Osteocyte (in vitro differentiated cells): ENCODE data around the gene RILP. TPM values are rescaled to one million over a fixed set of nuclear protein-coding genes. Genes with fewer than 3 reads are reported as not detected.
A peak's percentile ranks its signal among the peaks of the same experiment; 100 is the strongest.
"Not testable (repeated sequence)": the region's sequence is repeated elsewhere in the genome, so short reads cannot be mapped to it uniquely, and the experiment has no call there.

ENCODE experiments used
- DNase-seq: peaks from one replicate; pipeline ENCODE4 v3.0.0; 2021; ENCODE audit warnings: mixed read lengths; ENCODE audit not compliant: unreplicated experiment; ENCODE audit errors: extremely low spot score
- H3K27ac Mint-ChIP-seq: one replicate; pipeline ENCODE4 v1.8.0; 2021; ENCODE audit warnings: mild to moderate bottlenecking, mixed read lengths; ENCODE audit not compliant: unreplicated experiment
- H3K27me3 Mint-ChIP-seq: one replicate; pipeline ENCODE4 v1.8.0; 2021; ENCODE audit warnings: mixed read lengths; ENCODE audit not compliant: unreplicated experiment
- H3K36me3 Mint-ChIP-seq: one replicate; pipeline ENCODE4 v1.8.0; 2021; ENCODE audit warnings: mixed read lengths; ENCODE audit not compliant: unreplicated experiment
- H3K4me1 Mint-ChIP-seq: one replicate; pipeline ENCODE4 v1.8.0; 2021; ENCODE audit warnings: mixed read lengths; ENCODE audit not compliant: unreplicated experiment
- H3K4me3 Mint-ChIP-seq: one replicate; pipeline ENCODE4 v1.8.0; 2021; ENCODE audit warnings: mild to moderate bottlenecking, moderate library complexity, mixed read lengths; ENCODE audit not compliant: unreplicated experiment
- H3K9me3 Mint-ChIP-seq: one replicate; pipeline ENCODE4 v1.8.0; 2021; ENCODE audit warnings: mixed read lengths; ENCODE audit not compliant: unreplicated experiment
- long read RNA-seq: library from polyadenylated mRNA; unstranded; transcript quantifications from one replicate; pipeline ENCODE4 v2.0.0, GENCODE V29; 2021
- total RNA-seq: library from RNA; stranded (reverse); gene quantifications from 2 replicates; pipeline ENCODE4 v1.2.1, GENCODE V29; 2021
- TF ChIP-seq, protein P1 (sequence below): fragments of 200-600 bp; sonication (generic); IDR thresholded peaks from 2 replicates; pipeline ENCODE4 v1.5.0; 2021; ENCODE audit warnings: antibody characterized with exemption, mild to moderate bottlenecking, moderate library complexity

The RILP gene, protein sequence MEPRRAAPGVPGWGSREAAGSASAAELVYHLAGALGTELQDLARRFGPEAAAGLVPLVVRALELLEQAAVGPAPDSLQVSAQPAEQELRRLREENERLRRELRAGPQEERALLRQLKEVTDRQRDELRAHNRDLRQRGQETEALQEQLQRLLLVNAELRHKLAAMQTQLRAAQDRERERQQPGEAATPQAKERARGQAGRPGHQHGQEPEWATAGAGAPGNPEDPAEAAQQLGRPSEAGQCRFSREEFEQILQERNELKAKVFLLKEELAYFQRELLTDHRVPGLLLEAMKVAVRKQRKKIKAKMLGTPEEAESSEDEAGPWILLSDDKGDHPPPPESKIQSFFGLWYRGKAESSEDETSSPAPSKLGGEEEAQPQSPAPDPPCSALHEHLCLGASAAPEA
- total RNA-seq, result 1.2 and 2.6 TPM in 2 replicates
- long read RNA-seq, result 0 reads

DNA sequence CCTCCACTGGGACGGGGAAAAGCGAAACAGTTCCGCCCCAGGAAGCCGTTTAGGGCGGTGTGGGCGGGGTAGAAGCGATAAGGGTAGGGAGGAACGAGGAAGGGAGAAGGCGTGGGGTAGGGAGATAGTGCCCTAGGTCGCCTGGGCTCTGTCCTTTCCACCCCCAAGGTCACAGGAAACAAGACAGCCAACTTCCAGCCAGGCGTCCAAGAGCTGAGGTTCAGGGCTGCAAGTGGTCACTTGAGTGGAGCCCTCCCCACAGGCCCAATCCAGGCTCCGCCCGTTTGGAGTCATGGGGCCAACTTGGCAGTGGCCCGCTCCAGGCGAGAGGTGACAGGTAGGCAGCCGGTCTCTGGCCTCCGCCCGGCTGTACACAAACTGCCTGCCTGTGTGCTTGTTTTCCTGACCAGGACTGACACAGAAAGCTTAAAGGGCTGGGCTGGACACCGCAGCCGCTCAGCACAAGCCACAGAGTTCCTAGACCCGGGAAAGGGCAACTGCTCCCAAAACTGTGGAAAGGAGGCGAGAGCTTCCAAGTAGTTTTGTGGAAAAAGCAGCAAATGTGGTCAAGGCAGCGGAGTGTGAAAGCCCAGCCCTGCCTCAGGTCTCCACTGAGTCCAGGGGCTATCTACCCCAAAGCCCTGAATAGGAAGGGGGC is at the start of gene RILP:
Gene RILP (minus strand): TSS at position 23 of the 658 bp plus-strand sequence. CDS start 62 bp downstream, outside the sequence.
- DNase-seq, result no peak
- no peaks in the 10 kb centered on the region for H3K9me3 Mint-ChIP-seq
- peak within 1 kb of the TSS; percentile 63 for H3K4me3 Mint-ChIP-seq
- H3K27ac Mint-ChIP-seq, result peak within 1 kb of the TSS; percentile 57
- TF ChIP-seq, protein P1, sequence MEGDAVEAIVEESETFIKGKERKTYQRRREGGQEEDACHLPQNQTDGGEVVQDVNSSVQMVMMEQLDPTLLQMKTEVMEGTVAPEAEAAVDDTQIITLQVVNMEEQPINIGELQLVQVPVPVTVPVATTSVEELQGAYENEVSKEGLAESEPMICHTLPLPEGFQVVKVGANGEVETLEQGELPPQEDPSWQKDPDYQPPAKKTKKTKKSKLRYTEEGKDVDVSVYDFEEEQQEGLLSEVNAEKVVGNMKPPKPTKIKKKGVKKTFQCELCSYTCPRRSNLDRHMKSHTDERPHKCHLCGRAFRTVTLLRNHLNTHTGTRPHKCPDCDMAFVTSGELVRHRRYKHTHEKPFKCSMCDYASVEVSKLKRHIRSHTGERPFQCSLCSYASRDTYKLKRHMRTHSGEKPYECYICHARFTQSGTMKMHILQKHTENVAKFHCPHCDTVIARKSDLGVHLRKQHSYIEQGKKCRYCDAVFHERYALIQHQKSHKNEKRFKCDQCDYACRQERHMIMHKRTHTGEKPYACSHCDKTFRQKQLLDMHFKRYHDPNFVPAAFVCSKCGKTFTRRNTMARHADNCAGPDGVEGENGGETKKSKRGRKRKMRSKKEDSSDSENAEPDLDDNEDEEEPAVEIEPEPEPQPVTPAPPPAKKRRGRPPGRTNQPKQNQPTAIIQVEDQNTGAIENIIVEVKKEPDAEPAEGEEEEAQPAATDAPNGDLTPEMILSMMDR, result no peak
- H3K4me1 Mint-ChIP-seq, result peaks cover 9% of the 10 kb centered on the region
- no peaks in the 10 kb centered on the region for H3K27me3 Mint-ChIP-seq
- peaks cover 24% of the 10 kb centered on the region for H3K36me3 Mint-ChIP-seq

DNA sequence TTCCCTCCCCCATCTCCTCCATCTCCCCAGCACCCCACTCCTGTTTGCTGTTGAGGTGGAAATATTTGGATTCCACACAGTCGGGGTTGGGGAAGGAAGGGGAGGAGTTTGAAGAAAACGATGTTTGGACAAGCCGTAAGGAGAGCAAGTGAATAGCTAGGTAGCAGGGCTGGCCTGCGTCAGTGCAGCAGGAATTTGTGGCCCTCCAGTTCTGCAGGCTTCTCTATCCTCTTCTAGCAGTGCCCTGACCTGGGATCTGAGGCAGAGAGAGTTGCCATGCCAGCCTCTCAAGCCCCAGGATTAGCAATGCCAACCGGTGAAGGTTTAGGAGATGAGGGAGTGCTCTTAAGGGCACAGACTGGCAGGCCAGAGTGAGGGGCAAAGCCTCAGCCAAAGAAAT is 48.0 kb upstream of the RILP start:
- H3K9me3 Mint-ChIP-seq, result no peaks in the 10 kb centered on the region
- no peak overlapping the region for H3K4me3 Mint-ChIP-seq
- H3K4me1 Mint-ChIP-seq, result no peaks in the 10 kb centered on the region
- no peak overlapping the region for H3K27ac Mint-ChIP-seq
- TF ChIP-seq, protein P1, result no peak
- H3K36me3 Mint-ChIP-seq, result no peaks in the 10 kb centered on the region
- DNase-seq, result no peak
- no peaks in the 10 kb centered on the region for H3K27me3 Mint-ChIP-seq

GRCh38 chr17:1695365-1695764 is 45.7 kb upstream of the RILP start:
- Mint-ChIP-seq H3K9me3 (no peaks in the 10 kb centered on the region), H3K27ac (no peak overlapping the region), H3K4me3 (no peak overlapping the region), H3K4me1 (no peaks in the 10 kb centered on the region), H3K27me3 (no peaks in the 10 kb centered on the region), H3K36me3 (no peaks in the 10 kb centered on the region)
- DNase-seq, result no peak
- TF ChIP-seq, protein P1, result no peak

GRCh38 chr17:1693339-1693738 is 43.7 kb upstream of the RILP start:
- Mint-ChIP-seq H3K4me3 (no peak overlapping the region), H3K9me3 (no peaks in the 10 kb centered on the region), H3K27me3 (no peaks in the 10 kb centered on the region), H3K4me1 (no peaks in the 10 kb centered on the region), H3K36me3 (no peaks in the 10 kb centered on the region), H3K27ac (no peak overlapping the region)
- DNase-seq, result no peak
- TF ChIP-seq, protein P1, result no peak

DNA sequence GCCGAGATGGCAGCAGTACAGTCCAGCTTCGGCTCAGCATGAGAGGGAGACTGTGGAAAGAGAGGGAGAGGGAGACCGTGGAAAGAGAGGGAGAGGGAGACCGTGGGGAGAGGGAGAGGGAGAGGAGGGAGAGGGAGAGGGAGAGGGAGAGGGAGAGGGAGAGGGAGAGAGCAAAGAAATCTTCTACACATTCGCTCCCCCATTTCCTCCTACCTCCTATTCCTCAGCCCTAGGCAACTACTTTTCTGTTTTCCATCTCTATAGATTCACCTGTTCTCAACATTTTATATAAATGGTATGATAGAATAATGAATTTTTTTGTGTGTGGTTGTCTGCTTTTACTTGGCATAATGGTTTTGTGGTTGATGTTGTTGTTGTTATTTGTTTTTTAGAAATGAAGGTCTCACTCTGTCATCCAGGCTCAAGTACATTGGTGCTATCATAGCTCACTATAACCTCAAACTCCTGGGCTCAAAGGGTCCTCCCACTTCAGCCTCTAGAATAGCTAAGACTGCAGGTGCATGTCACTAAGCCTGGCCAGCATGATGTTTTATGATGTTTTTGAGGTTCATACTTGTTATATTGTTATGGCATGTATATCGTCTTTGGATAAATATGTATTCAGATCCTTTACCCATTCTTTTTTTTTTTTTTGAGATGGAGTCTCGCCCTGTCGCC is 41.0 kb upstream of the RILP start:
- peaks cover 3% of the 10 kb centered on the region for H3K4me1 Mint-ChIP-seq
- H3K4me3 Mint-ChIP-seq, result no peak overlapping the region
- H3K36me3 Mint-ChIP-seq, result no peaks in the 10 kb centered on the region
- no peaks in the 10 kb centered on the region for H3K27me3 Mint-ChIP-seq
- TF ChIP-seq, protein P1, result no peak
- no peaks in the 10 kb centered on the region for H3K9me3 Mint-ChIP-seq
- no peak overlapping the region for H3K27ac Mint-ChIP-seq
- DNase-seq, result no peak

- H3K27me3 Mint-ChIP-seq, H3K4me3 Mint-ChIP-seq, H3K9me3 Mint-ChIP-seq, DNase-seq, H3K27ac Mint-ChIP-seq, H3K36me3 Mint-ChIP-seq: not testable (repeated sequence)
- peaks cover 18% of the 10 kb centered on the region for H3K4me1 Mint-ChIP-seq
These were observed 38.7 kb upstream of the RILP start for GRCh38 chr17:1688405-1688804.
